Breast epithelium (tissue), 3 donors: Measurements from ENCODE around the gene FNDC11.

Source experiments
- CTCF ChIP-seq, 3 donors: fragments of 450-650 bp; IDR thresholded peaks; one replicate each; pipeline ENCODE4 v1.5.1; 2016 to 2017; ENCODE audit warnings: antibody characterized with exemption in 3 of 3, mild to moderate bottlenecking in 3 of 3, moderate library complexity in 3 of 3
- POLR2A ChIP-seq: fragments of 450-650 bp; IDR thresholded peaks from one replicate; pipeline ENCODE4 v1.6.1; 2016; ENCODE audit warnings: antibody characterized with exemption, mild to moderate bottlenecking, moderate library complexity
- POLR2AphosphoS5 ChIP-seq, 3 donors: sonication (generic); formaldehyde crosslinking; IDR thresholded peaks; one replicate each; pipeline ENCODE4 v1.6.1; 2017; ENCODE audit warnings: antibody characterized with exemption in 3 of 3

- TF ChIP-seq POLR2AphosphoS5 (IDR thresholded peaks at IDR 0.05) (no peak), CTCF (IDR thresholded peaks at IDR 0.05) (no peak), POLR2A (no peak)
Measured at GRCh38 chr20:63565021-63565698, 11.2 kb downstream of the FNDC11 start.
